Body of pancreas (tissue), 4 donors: ENCODE results near the gene PRPS1.

ENCODE experiments used
- POLR2A ChIP-seq, 3 donors: fragments of 450-650 bp; IDR thresholded peaks; one replicate each; pipeline ENCODE4 v1.6.1; 2016; ENCODE audit warnings: antibody characterized with exemption in 3 of 3, mild to moderate bottlenecking in 2 of 3
- TF ChIP-seq, protein P1 (sequence below), 7 experiments: fragments of 450-650 bp in 4 of 7; fragments of 200-600 bp in 3 of 7; sonication (generic) in 3 of 7; IDR thresholded peaks; one replicate each; pipeline ENCODE4 v1.5.1; 2016 to 2019; ENCODE audit warnings: antibody characterized with exemption in 7 of 7

DNA sequence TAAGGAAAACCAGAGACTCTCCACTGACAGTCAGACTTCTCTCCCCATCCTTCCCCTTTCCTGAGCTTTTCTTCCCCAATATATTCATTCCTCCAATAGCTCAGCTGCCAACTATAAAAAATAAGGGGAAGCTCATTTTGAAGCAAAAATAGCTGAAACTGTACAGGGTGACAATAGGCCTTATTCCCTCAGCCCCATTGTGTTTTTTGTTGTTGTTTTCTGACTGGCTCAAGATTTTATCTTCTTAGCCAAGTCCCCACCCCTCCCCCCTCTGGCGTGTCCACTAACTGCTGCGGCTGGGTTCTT, 26.2 kb downstream of the PRPS1 start:
- TF ChIP-seq, protein P1, sequence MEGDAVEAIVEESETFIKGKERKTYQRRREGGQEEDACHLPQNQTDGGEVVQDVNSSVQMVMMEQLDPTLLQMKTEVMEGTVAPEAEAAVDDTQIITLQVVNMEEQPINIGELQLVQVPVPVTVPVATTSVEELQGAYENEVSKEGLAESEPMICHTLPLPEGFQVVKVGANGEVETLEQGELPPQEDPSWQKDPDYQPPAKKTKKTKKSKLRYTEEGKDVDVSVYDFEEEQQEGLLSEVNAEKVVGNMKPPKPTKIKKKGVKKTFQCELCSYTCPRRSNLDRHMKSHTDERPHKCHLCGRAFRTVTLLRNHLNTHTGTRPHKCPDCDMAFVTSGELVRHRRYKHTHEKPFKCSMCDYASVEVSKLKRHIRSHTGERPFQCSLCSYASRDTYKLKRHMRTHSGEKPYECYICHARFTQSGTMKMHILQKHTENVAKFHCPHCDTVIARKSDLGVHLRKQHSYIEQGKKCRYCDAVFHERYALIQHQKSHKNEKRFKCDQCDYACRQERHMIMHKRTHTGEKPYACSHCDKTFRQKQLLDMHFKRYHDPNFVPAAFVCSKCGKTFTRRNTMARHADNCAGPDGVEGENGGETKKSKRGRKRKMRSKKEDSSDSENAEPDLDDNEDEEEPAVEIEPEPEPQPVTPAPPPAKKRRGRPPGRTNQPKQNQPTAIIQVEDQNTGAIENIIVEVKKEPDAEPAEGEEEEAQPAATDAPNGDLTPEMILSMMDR (IDR thresholded peaks at IDR 0.05): no peak
- TF ChIP-seq POLR2A (IDR thresholded peaks at IDR 0.05): no peak
